Activated naive CD4-positive, alpha-beta T cell treated with Interleukin-2 at 50 U/mL for 16 hours (primary cell): ENCODE data around the gene RHBDD3.
A peak's percentile ranks its signal among the peaks of the same experiment; 100 is the strongest.

Experiments used
- DNase-seq: peaks from one replicate; pipeline ENCODE4 v3.0.0-alpha.2; 2020

Gene RHBDD3

GRCh38 chr22:29306175-29306834 is 38.5 kb upstream of the RHBDD3 start, which contains the start of gene GAS2L1:
TSS of gene GAS2L1 (plus strand) at chr22:29306650. CDS start at chr22:29308106, 1,456 bp downstream.
- peak; percentile 52 for DNase-seq

GRCh38 chr22:29305836-29306174 is 38.0 kb upstream of the RHBDD3 start:
- DNase-seq, result no peak

GRCh38 chr22:29302681-29303465 is 35.1 kb upstream of the RHBDD3 start:
- no peak for DNase-seq

- DNase-seq, result no peak
These were observed 34.6 kb upstream of the RHBDD3 start for GRCh38 chr22:29302402-29302680.

- no peak for DNase-seq
These were observed 34.1 kb upstream of the RHBDD3 start for GRCh38 chr22:29301716-29302401.

GRCh38 chr22:29300807-29301601 is 33.2 kb upstream of the RHBDD3 start:
- no peak for DNase-seq

- no peak for DNase-seq
These were observed 32.7 kb upstream of the RHBDD3 start for GRCh38 chr22:29300467-29300806.

GRCh38 chr22:29299136-29299900 is 31.5 kb upstream of the RHBDD3 start:
- no peak for DNase-seq

- DNase-seq, result no peak
These were observed 30.9 kb upstream of the RHBDD3 start for GRCh38 chr22:29298641-29299040.

- no peak for DNase-seq
These were observed 24.6 kb upstream of the RHBDD3 start for GRCh38 chr22:29292379-29292778.

- DNase-seq, result no peak
These were observed 23.4 kb upstream of the RHBDD3 start for GRCh38 chr22:29291215-29291614.

- no peak for DNase-seq
These were observed 22.3 kb upstream of the RHBDD3 start for GRCh38 chr22:29290061-29290460.

- DNase-seq, result no peak
These were observed 21.1 kb upstream of the RHBDD3 start for GRCh38 chr22:29288837-29289236.

- DNase-seq, result no peak
These were observed 16.4 kb upstream of the RHBDD3 start for GRCh38 chr22:29284196-29284595.

GRCh38 chr22:29277927-29278326 is 10.1 kb upstream of the RHBDD3 start:
- no peak for DNase-seq

GRCh38 chr22:29275819-29276565 is 8.2 kb upstream of the RHBDD3 start:
- DNase-seq, result no peak

- DNase-seq, result no peak
These were observed 7.4 kb upstream of the RHBDD3 start for GRCh38 chr22:29275167-29275566.

GRCh38 chr22:29272624-29273023 is 4.8 kb upstream of the RHBDD3 start:
- no peak for DNase-seq

- DNase-seq, result no peak
These were observed 2.9 kb upstream of the RHBDD3 start for GRCh38 chr22:29270475-29271271.

GRCh38 chr22:29269731-29270474 is 2.1 kb upstream of the RHBDD3 start:
- no peak for DNase-seq
